GM19035 (cell line): Measurements from ENCODE around the gene NPY5R.

Experiments
- ATAC-seq: cut with Tn5 transposase; IDR thresholded peaks from one replicate; pipeline ENCODE4 v1.9.1; 2021; ENCODE audit not compliant: unreplicated experiment

The NPY5R gene

GRCh38 chr4:163384434-163384833 lies 40.7 kb downstream of the NPY5R start:
- ATAC-seq: no peak

DNA sequence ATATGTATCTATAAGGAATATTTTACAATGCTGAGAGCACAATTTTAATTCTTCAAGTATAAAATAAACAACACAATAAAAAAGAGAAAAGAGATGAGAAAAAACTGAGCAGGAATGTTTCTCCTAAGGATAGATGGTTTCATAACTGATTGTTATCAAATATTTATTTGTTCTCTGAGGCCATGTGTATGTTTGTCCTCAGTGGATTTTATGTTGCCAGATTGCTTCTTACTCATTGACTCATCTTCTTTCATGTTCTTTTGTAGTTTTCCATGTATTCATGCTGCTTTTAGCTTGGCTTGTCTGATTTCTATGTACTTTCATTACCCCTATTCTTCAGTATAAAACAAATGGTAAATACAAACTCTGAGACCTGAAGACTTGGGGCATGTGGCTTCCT lies 41.2 kb downstream of the NPY5R start:
- ATAC-seq: no peak

DNA sequence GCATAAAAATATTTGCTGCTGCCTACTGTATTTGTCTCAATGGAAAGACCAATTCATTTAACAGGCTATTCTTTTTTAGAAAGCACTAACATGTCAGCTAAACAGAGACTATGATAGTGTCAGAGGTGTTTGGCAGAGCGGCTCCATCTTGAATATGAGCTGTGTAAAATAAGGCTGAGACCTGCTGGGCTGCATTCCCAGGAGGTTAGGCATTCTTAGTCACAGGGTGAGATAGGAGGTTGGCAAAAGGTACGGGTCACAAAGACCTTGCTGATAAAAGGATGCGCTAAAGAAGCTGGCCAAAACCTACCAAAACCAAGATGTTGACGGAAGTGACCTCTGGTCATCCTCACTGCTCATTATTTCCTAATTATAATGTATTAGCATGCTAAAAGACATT lies 41.8 kb downstream of the NPY5R start:
- no peak for ATAC-seq

DNA sequence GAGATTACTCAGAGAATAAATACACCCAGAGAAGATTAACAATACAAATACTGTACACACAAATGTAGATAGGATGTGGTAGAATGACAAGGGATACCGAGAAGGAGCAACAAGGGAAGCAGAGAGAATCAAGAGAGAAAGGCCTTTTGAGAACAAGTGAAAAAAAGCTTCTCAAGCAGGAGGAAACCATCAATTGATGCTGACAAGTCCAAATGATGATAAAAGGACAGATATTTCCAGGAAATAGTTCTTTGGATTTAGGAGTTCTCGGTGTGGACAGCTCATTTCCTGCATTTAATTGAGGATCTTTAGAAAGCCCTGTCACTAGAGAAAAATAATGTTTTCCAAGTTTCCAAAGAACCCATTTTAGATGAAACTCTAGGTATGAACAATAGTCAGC lies 48.1 kb downstream of the NPY5R start:
- no peak for ATAC-seq

GRCh38 chr4:163392328-163392727 lies 48.6 kb downstream of the NPY5R start:
- ATAC-seq: no peak

- ATAC-seq: no peak
Observed at GRCh38 chr4:163393471-163393870, 49.8 kb downstream of the NPY5R start.

DNA sequence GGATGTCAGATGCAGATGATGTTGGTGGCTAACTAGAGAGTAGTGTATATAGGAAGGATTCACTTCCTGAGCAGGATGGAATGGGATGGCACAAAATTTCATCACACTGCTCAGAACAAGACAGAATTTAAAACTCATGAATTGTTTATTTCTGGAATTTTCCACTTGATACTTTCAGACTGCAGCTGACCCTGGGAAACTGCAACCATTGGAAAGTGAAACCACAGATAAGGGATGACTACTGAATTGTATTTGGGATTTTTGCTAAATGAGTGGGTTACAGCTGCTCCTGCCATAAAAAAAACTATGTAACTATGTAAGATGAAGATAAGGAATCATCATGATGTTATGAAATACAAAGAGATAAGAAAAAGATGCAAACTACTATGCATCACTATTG lies 51.4 kb downstream of the NPY5R start:
- no peak for ATAC-seq

DNA sequence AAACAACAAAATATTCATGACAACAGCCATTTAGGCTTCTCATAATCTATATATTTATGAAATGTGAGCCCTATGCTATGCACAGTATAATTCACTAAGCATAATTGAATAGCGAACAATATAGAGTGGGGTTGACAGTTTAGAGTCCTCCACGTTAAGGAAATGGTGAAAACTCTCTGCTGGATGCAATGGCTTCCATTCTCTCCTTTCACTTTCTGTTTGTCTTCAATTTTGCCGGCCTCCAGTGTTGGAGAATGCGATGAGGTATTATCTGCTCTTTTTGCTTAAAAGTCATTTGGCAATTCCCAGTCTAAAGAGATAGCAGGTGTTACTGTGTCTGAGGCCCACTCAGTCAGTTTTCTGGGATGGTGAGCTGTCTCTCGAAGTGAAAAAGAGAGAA lies 52.1 kb downstream of the NPY5R start:
- no peak for ATAC-seq

GRCh38 chr4:163398238-163398637 lies 54.5 kb downstream of the NPY5R start:
- ATAC-seq: no peak

- no peak for ATAC-seq
Observed at GRCh38 chr4:163400911-163401310, 57.2 kb downstream of the NPY5R start.
